ENCODE results near the gene PIK3R2.
"Not testable (repeated sequence)": the region's sequence is repeated elsewhere in the genome, so short reads cannot be mapped to it uniquely, and the experiment has no call there.

The PIK3R2 gene

GRCh38 chr19:18152817-18153555 lies at the start of gene PIK3R2:
PIK3R2 (plus strand) TSS chr19:18153163; CDS start chr19:18155880, 2,717 bp downstream.
- Histone ChIP-seq H3K36me3 (ENCODE audit: insufficient read depth, low read length) (no peaks in the 10 kb centered on the region), H3K9me3 (ENCODE audit: control insufficient read depth, insufficient read depth, low read length) (no peaks in the 10 kb centered on the region), H3K9ac (ENCODE audit: low read depth, low read length) (peak within 1 kb of the TSS; percentile 78), H3K4me1 (ENCODE audit: insufficient read depth, low read length) (peaks cover 11% of the 10 kb centered on the region; the same call in 1 of the 2 replicates)

DNA sequence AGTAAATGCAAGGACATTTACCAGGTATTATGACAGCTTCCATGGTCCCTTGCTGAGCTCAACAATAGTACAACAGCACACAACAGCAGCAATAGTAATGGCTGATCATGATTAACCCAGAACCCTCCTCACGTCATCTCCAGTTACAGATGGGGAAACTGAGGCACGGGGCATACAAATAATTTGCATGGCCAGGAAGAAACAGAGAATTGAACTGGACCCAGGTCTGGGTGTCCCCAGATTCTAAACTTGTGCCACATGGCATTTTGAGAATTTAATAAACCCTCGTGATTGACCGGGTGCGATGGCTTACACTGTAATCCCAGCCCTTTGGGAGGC lies 48.2 kb upstream of the PIK3R2 start:
- Histone ChIP-seq H3K36me3 (ENCODE audit: insufficient read depth, low read length) (no peaks in the 10 kb centered on the region), H3K9me3 (ENCODE audit: control insufficient read depth, insufficient read depth, low read length) (no peaks in the 10 kb centered on the region), H3K4me1 (ENCODE audit: insufficient read depth, low read length) (peaks cover 9% of the 10 kb centered on the region), H3K9ac (ENCODE audit: low read depth, low read length) (peak overlapping the region; percentile 47; the same call in 1 of the 2 replicates)

DNA sequence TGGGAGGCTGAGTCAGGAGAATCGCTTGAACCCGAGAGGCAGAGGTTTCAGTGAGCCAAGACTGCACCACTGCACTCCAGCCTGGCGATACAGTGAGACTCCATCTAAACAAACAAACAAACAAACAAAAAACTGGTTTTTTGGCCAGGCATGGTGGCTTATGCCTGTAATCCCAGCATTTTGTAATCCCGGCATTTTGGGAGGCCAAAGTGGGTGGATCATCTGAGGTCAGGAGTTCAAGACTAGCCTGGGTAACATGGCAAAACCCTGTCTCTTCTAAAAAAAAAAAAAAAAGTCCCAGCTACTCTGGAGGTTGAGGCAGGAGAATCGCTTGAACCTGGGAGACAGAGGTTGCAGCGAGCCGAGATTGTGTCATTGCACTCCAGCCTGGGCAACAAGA lies 47.7 kb upstream of the PIK3R2 start:
- not testable (repeated sequence) for H3K9ac ChIP-seq (ENCODE audit: low read depth, low read length); H3K36me3 ChIP-seq (ENCODE audit: insufficient read depth, low read length); H3K9me3 ChIP-seq (ENCODE audit: control insufficient read depth, insufficient read depth, low read length); H3K4me1 ChIP-seq (ENCODE audit: insufficient read depth, low read length)

- Histone ChIP-seq H3K4me1 (ENCODE audit: insufficient read depth, low read length) (peaks cover 6% of the 10 kb centered on the region), H3K9ac (ENCODE audit: low read depth, low read length) (no peak overlapping the region), H3K9me3 (ENCODE audit: control insufficient read depth, insufficient read depth, low read length) (no peaks in the 10 kb centered on the region), H3K36me3 (ENCODE audit: insufficient read depth, low read length) (no peaks in the 10 kb centered on the region)
These were observed 45.7 kb upstream of the PIK3R2 start for GRCh38 chr19:18107235-18107634.

DNA sequence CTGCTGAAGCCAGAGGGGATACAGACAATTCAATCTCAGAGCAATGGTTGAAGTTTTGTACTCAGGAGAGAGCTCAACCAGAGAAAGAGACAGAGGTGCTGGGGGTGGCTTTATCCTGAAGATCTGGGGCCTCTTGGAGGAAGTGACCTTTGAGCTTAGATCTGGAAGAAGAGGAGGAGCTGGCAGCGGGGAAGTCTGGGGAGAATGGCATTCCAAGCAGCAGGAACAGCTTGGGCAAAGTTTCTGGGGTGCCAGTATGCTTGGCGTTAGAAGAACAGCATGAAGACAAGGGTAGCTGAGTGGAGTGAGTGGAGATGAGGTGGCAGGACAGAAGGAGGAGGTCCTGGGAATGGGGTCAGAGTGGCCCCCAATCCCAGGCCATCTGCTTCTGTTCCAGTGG lies 44.1 kb upstream of the PIK3R2 start:
- Histone ChIP-seq H3K36me3 (ENCODE audit: insufficient read depth, low read length) (no peaks in the 10 kb centered on the region), H3K9ac (ENCODE audit: low read depth, low read length) (no peak overlapping the region)

GRCh38 chr19:18109341-18109732 lies 43.6 kb upstream of the PIK3R2 start:
- H3K9me3 ChIP-seq (ENCODE audit: control insufficient read depth, insufficient read depth, low read length), result no peaks in the 10 kb centered on the region
- no peaks in the 10 kb centered on the region for H3K36me3 ChIP-seq (ENCODE audit: insufficient read depth, low read length)
- H3K9ac ChIP-seq (ENCODE audit: low read depth, low read length), result peak overlapping the region; percentile 51
- peaks cover 6% of the 10 kb centered on the region for H3K4me1 ChIP-seq (ENCODE audit: insufficient read depth, low read length)

More for the DNA sequence above, 44.1 kb upstream of the PIK3R2 start:
- Histone ChIP-seq H3K9me3 (ENCODE audit: control insufficient read depth, insufficient read depth, low read length) (no peaks in the 10 kb centered on the region), H3K4me1 (ENCODE audit: insufficient read depth, low read length) (peaks cover 6% of the 10 kb centered on the region)

DNA sequence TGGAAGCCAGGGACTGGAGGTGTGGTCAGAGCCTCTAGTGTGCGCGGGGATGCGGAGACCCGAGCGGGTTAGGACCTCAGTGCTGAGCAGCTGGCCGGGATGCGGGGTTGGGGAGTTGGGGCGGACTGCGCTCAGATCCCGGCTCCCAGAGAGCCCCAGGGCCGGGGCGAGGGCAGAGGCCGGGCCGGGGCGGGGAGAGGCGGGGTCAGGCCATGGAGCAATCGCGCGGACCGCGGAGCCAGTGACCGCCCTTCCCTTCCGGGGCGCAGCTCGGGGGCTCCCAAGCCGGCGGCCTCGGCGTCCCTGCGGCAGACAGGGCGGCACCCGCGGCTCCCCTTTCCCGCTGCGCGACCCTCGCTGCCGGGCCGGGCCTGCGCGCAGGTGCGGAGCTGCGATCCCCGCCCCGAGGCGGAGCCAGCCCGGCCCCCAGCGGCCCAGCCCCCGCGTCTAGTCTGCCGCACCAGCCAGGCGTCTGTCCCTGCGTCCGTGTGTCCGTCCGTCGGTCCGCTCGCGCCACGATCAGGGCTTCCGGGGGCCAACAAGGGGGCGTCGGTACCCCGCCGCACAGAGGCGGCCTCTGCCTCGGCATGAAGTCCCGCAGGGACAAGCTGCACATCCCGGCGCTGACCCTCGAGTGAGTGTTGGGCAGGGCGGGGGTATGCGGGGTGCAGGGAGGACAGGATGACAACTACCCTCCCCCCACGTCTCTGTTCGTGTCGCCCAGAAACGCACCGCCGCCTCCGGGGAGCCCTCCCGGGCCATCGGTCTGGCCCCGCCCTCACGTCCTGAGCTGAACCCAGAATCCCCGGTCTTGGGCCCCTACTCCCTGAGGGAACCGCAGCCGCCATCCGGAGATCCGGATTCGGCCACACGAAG lies 43.0 kb upstream of the PIK3R2 start:
- H3K36me3 ChIP-seq (ENCODE audit: insufficient read depth, low read length), result no peaks in the 10 kb centered on the region
- peaks cover 6% of the 10 kb centered on the region for H3K4me1 ChIP-seq (ENCODE audit: insufficient read depth, low read length)
- no peaks in the 10 kb centered on the region for H3K9me3 ChIP-seq (ENCODE audit: control insufficient read depth, insufficient read depth, low read length)
- H3K9ac ChIP-seq (ENCODE audit: low read depth, low read length), result peak overlapping the region; percentile 51

- no peaks in the 10 kb centered on the region for H3K9me3 ChIP-seq (ENCODE audit: control insufficient read depth, insufficient read depth, low read length)
- peaks cover 6% of the 10 kb centered on the region for H3K4me1 ChIP-seq (ENCODE audit: insufficient read depth, low read length)
- peak overlapping the region; percentile 51; the same call in 1 of the 2 replicates for H3K9ac ChIP-seq (ENCODE audit: low read depth, low read length)
- H3K36me3 ChIP-seq (ENCODE audit: insufficient read depth, low read length), result no peaks in the 10 kb centered on the region
These were observed 42.2 kb upstream of the PIK3R2 start for GRCh38 chr19:18110609-18111232.

DNA sequence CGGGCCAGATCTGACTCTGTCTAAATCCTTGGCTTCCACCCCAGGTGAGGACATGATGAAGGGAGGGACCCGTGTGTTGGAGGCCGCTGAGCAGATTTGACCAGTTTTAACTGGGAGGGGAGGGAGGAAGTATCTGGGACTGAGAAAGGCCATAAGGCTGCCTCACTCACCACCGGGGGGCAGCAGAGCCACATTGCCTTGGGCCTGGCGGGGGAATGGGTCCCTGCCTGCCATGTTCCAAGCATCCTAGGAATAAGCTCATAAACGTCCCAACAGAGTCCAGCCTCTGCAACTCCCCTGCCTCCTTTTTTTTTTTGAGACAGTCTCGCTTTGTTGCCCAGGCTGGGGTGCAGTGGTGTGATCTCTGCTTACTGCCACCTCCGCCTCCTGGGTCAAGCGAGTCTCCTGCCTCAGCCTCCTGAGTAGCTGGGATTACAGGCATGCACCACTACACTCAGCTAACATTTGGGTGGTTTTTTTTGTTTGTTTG lies 39.9 kb upstream of the PIK3R2 start:
- H3K36me3 ChIP-seq (ENCODE audit: insufficient read depth, low read length), result no peaks in the 10 kb centered on the region
- no peaks in the 10 kb centered on the region for H3K9me3 ChIP-seq (ENCODE audit: control insufficient read depth, insufficient read depth, low read length)
- H3K9ac ChIP-seq (ENCODE audit: low read depth, low read length), result no peak overlapping the region
- H3K4me1 ChIP-seq (ENCODE audit: insufficient read depth, low read length), result peaks cover 14% of the 10 kb centered on the region

- peaks cover 13% of the 10 kb centered on the region for H3K4me1 ChIP-seq (ENCODE audit: insufficient read depth, low read length)
These were observed 39.1 kb upstream of the PIK3R2 start for GRCh38 chr19:18113827-18114226.

DNA sequence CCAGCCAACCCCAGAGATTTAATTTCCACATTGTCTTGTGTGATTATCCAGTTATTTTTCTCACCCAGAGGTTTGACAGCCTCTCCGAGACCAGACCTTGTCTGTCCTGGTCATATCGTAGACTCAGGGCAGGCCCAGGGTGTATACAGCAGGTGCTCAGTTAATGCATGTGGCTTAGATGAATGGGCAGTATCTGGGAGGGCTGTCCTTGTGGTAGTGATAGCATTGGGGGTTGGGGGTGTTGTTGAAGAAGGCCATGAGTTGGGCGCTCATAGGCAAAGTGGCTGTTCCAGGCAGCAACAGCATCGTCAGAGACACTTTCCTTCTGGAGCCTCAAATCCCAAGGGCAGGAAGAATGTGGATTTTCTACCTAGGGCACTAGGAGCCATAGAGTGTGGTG lies 38.5 kb upstream of the PIK3R2 start:
- H3K9ac ChIP-seq (ENCODE audit: low read depth, low read length), result no peak overlapping the region
- H3K9me3 ChIP-seq (ENCODE audit: control insufficient read depth, insufficient read depth, low read length), result no peaks in the 10 kb centered on the region
- H3K36me3 ChIP-seq (ENCODE audit: insufficient read depth, low read length), result no peaks in the 10 kb centered on the region
- peaks cover 7% of the 10 kb centered on the region; the same call in 1 of the 2 replicates for H3K4me1 ChIP-seq (ENCODE audit: insufficient read depth, low read length)

More at GRCh38 chr19:18113827-18114226, 39.1 kb upstream of the PIK3R2 start:
- H3K36me3 ChIP-seq (ENCODE audit: insufficient read depth, low read length), result no peaks in the 10 kb centered on the region
- H3K9me3 ChIP-seq (ENCODE audit: control insufficient read depth, insufficient read depth, low read length), result no peaks in the 10 kb centered on the region
- H3K9ac ChIP-seq (ENCODE audit: low read depth, low read length), result no peak overlapping the region

DNA sequence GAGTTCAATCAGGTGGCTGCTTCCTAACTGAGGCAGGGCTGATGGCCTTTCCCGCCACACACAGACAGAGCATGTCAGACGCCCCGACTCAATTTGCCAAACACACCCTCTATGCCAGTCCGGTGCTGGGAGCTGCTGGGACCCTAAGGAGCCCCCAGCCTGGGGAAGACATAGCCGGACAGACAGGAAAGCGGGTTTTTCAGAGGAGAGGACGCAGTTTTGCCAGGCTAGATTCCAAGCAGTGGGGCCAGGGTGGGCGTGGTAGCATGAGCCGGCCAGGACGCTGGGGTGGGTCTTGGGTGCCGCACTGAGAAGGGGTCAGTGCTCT lies 35.6 kb upstream of the PIK3R2 start:
- H3K9me3 ChIP-seq (ENCODE audit: control insufficient read depth, insufficient read depth, low read length), result no peaks in the 10 kb centered on the region
- H3K9ac ChIP-seq (ENCODE audit: low read depth, low read length), result peak overlapping the region; percentile 52
- H3K4me1 ChIP-seq (ENCODE audit: insufficient read depth, low read length), result peaks cover 10% of the 10 kb centered on the region; the same call in 1 of the 2 replicates
- no peaks in the 10 kb centered on the region for H3K36me3 ChIP-seq (ENCODE audit: insufficient read depth, low read length)

DNA sequence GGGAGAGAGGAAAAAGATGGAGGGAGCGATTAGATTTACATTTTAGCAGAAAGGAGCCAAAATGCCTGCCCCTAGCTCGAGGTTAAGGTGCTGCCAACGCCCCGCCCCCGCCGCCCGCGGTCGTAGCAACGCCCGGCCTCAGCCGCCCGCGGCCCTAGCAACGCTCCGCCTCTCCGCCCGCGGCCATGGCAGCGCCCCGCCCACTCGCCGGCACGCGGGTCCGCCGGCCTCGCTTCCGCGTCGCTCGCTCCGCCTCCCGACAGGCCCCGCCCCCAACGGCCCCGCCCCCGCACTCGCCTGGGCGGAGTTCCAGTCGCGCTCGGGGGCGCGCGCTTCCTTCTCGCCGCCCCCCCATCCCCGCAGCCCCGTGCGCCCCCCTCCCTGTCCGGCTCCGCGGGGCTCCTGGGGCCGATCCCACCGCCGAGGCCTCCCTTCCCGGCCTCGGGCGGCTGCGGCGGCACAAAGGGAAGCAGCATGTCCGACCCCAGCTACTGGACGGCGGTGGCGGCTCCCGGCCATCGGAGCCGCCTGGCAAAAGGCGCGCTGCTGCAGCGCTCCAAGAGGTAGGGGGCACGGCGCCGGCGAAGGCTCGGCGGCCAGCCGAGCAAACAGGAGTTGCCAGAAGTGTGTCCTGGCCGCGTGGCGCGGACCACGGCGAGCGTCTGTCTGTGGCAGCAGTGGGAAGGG lies 35.1 kb upstream of the PIK3R2 start:
- H3K9ac ChIP-seq (ENCODE audit: low read depth, low read length), result peak overlapping the region; percentile 65
- H3K9me3 ChIP-seq (ENCODE audit: control insufficient read depth, insufficient read depth, low read length), result no peaks in the 10 kb centered on the region
- H3K4me1 ChIP-seq (ENCODE audit: insufficient read depth, low read length), result peaks cover 10% of the 10 kb centered on the region; the same call in 1 of the 2 replicates
- no peaks in the 10 kb centered on the region for H3K36me3 ChIP-seq (ENCODE audit: insufficient read depth, low read length)
